22Rv1 (cell line): ENCODE data around the gene KIAA1143.

Experiments used
- ZFX ChIP-seq: fragments of 450-650 bp; IDR thresholded peaks from 2 replicates; pipeline ENCODE4 v1.6.1; 2017; ENCODE audit warnings: antibody characterized with exemption, borderline replicate concordance
- TF ChIP-seq, protein P1 (sequence below): fragments of 450-650 bp; IDR thresholded peaks from 2 replicates; pipeline ENCODE4 v1.5.1; 2017; ENCODE audit warnings: mild to moderate bottlenecking

DNA sequence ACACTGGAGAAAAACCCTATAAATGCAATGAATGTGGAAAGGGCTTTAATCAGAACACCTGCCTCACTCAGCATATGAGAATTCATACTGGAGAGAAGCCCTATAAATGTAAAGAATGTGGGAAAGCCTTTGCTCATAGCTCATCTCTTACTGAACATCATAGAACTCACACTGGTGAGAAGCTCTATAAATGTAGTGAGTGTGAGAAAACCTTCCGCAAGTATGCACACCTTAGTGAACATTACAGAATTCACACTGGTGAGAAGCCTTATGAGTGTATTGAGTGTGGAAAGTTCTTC is 39.4 kb downstream of the KIAA1143 start:
- TF ChIP-seq, protein P1, sequence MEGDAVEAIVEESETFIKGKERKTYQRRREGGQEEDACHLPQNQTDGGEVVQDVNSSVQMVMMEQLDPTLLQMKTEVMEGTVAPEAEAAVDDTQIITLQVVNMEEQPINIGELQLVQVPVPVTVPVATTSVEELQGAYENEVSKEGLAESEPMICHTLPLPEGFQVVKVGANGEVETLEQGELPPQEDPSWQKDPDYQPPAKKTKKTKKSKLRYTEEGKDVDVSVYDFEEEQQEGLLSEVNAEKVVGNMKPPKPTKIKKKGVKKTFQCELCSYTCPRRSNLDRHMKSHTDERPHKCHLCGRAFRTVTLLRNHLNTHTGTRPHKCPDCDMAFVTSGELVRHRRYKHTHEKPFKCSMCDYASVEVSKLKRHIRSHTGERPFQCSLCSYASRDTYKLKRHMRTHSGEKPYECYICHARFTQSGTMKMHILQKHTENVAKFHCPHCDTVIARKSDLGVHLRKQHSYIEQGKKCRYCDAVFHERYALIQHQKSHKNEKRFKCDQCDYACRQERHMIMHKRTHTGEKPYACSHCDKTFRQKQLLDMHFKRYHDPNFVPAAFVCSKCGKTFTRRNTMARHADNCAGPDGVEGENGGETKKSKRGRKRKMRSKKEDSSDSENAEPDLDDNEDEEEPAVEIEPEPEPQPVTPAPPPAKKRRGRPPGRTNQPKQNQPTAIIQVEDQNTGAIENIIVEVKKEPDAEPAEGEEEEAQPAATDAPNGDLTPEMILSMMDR, result no peak
- TF ChIP-seq ZFX, result no peak
